HG02884 (cell line): ENCODE results near the gene CC2D2B.
"Not testable (repeated sequence)": the region's sequence is repeated elsewhere in the genome, so short reads cannot be mapped to it uniquely, and the experiment has no call there.

Experiments
- ATAC-seq: cut with Tn5 transposase; IDR thresholded peaks from one replicate; pipeline ENCODE4 v1.9.1; 2021; ENCODE audit warnings: mild to moderate bottlenecking, moderate library complexity; ENCODE audit not compliant: unreplicated experiment

CC2D2B gene, protein sequence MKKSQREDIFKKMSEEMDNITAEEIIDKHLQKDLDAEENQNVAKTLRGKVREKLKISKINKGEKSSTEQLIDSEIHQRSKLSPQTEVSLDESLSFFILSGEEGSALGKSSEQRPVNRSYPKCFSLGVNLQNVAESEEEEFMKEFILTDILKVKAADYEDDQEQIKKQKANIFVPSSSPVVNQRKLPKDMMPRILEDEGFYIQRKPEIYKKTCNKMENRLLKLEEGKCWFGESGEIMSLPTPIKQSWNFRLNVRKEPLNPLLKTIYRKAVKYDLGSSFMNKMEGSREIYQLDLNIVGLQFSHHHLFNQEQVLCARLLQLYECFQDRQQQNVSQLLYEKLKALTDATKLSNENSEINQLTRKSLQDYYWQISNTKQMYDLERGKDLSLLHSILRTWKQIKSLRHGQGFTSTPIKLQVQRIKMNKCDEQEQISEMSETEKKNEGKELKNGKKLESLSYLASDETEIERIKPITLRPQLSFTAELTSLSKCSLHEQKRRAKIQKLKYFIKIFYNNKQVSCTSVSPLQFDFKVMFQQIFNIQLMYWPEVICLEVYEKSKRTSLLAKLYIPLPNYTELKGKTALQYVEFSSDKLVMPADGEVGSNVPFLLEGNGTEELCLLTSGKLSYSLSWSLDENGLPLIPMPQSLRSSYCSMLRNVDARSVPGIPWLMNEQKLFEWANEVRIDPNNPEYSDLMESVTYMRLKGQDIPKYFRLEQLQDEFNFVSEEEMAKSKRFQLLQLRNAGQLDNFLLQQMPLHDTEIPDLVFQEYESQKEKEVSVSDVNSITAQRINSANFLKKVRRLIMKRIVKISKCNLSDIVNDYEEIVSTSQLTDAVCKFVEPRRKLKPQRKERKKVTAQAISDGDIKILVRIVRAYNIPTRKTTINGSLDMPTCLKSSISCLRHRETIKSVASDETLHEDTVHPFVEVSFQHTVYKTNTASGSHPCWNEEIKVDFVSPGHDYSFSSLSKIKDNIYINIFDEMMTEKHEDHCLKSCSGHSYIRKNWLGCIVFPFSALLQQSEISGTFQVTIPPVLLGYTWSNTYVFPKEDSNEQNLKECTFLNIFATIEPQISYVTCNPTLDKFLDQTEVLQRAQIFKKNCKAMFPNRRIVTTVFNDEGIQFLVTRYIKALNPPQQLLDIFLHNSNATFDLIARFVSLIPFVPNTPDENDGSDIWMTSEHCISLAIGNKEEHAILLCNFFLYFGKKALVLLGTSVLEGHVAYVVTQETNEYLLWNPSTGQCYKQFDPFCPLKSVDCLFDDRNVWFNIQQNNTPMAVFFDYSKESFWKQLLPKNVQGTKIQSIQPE (N-terminal part only)

DNA sequence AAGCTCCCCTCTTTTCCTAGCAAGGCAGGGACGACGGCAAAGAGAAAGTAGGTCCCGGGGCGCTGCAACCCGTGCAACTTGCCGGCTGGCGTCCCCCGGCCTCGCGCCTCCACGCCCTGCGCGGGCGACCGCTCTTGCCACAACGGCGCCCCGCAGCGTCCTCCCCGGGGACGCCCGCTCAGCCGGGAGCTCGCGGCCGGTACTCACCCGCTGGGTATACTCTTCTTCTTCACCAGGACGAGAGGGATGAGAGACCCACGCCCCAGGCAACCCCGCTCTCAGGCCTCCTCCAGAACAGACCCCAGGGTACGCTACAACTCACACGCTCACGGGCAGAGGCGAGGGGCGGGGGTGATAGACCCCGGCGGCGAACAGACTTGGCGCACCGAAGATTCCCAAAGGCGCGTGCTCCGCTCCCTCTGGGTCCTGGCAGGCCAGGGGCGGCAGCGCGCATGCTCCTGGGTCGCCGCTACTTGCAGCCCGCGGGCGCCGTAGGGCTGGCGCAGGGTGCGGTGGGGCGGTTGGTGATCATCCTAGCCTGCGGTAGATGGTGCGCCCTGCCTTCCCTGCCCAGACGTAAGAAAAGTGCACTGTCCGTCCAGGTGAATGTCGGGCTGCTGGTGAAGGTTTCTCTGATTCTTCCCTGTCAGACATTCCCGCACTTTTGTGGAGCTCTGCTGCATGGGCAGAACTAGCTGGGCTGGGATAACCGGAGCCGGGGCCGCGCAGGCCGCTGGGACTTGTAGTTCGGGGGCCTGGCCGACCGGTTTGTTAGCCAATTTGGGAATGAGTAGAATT, at the start of gene CC2D2B:
TSS of gene CC2D2B (plus strand) at position 520 of the 798 bp plus-strand sequence. CDS start 3,349 bp downstream, outside the sequence.
- peak; percentile 83 for ATAC-seq

DNA sequence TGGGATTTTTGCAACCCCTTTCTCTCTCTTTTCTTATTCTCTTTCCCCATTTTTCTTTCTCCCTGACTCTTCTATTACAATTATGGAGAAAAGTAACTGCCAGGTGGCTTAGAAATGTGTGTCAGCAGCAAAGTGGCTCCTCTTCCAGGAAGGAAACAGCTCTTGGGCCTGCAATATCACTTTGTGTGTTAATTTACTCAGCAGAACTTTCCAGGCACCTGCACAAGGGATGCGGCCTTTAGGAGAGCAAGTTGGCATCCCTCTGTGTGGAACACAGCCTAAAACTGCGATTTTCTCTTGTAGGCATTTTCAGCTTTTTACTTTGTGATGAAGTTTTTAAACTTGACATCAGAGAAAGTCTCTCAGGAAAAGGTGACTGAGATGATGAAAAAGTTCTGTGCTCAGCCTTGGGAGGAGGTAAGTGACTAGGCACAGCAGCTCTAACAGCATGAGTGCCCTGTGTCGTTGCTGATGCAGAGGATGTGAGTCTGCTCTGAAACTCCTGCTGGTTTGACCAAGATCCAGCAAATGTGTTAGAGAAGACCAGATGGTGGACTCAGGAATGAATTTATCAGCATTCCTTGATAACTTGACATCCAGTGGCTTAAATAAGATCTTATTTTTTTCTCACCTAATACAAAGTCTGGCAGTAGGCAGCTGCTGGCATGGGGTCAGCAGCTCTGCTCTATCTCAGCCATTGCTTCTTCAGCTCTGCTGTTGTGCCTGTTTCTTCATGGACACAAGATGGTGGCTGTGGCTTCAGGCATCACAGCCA, 47.4 kb upstream of the CC2D2B start:
- ATAC-seq: no peak

DNA sequence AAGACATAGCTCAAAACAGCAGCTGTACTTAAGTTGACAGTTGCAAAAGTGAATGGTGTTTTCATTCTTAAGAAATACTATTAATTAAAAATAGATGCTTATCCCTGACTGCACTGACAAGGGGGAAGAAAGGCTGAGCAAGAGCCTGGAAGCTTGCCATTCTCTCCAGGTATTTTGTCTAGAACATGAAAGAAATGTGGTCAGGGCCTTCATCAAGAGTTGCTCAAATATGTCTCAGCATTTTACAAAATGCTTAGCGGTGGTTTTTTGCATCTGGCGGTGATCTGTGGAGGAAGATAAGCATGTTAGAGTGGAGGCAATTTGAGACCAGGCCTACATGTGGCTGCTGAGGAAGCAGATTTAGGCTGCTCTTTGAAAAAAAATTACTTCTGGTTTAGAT, 46.4 kb upstream of the CC2D2B start:
- ATAC-seq: no peak

DNA sequence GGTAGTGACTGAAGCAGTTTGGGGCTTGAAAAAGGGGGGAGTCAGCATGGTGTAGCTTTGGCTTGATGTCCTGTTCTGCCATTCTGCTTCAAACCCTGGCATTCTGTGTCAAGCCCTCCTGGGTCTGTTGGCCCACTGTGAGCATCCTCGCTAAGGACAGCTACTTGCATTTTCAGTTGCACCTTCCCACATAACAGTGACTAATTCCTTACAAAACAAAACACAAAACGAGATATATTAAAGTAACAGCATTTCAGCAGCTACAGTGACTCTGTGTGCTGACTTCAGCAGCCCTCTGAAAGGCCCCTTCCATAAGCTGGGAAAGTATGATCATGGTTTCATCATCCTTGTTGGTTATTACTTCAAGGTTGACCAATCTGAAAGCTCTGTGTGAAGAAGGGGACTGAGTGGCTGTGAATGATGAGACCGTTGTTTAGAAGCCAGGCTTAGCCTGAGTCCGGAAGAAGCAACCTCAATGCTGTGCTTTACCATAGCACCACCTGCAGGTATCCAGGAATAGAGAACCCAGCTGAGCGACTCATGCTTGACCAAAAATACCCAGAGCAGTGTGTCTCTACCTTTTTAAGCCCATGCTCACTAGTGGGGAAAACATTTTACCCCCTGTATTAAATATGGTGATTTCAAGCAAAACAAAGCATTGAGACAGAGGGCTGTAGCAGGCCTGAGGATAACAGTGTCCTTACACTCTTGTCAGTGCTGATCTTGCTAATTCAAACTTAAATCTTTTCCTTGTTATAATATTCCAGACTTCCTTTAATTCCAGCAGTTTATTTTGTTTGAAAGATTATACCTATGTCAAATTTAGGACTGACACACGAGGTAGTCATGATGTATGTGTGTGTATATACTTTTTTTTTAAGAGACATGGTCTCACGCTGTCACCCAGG, 42.6 kb upstream of the CC2D2B start:
- ATAC-seq: peak; percentile 89

DNA sequence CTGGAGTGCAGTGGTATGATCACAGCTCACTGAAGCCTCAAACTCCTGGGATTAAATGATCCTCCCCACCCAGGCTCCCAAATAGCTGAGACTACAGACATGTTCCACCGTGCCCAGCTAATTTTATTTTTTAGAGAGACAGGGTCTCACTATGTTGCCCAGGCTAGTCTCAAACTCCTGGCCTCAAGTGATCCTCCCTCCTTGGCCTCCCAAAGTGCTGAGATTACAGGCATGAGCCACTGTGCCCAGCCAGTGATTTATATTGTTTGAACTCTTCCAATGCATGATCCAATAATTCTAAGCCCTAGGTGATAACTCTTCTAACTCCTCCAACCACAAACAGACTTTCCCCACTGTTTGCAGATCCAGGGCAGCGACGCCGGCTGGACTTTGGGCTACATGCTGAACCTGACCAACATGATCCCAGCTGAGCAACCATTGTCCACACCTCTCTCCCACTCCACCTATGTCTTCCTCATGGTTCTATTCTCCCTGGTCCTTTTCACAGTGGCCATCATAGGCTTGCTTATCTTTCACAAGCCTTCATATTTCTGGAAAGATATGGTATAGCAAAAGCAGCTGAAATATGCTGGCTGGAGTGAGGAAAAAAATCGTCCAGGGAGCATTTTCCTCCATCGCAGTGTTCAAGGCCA, 41.8 kb upstream of the CC2D2B start:
- ATAC-seq: no peak

DNA sequence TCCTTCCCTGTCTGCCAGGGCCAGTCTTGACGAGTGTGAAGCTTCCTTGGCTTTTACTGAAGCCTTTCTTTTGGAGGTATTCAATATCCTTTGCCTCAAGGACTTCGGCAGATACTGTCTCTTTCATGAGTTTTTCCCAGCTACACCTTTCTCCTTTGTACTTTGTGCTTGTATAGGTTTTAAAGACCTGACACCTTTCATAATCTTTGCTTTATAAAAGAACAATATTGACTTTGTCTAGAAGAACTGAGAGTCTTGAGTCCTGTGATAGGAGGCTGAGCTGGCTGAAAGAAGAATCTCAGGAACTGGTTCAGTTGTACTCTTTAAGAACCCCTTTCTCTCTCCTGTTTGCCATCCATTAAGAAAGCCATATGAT, 41.3 kb upstream of the CC2D2B start:
- no peak for ATAC-seq

DNA sequence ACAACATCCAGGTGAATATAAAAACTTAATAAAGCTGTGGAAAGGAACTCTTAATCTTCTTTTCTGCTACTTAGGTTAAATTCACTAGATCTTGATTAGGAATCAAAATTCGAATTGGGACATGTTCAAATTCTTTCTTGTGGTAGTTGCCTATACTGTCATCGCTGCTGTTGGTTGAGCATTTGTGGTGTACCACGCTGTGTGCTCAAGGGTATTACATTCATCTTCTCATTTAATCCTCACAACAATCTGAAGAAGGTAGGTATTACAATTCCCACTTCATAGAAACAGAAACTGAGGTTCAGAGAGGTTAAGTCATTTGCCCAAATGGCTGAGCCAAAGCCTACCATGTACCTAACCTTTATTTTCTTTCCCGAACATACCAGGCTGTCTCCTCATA, 39.9 kb upstream of the CC2D2B start:
- ATAC-seq: no peak

DNA sequence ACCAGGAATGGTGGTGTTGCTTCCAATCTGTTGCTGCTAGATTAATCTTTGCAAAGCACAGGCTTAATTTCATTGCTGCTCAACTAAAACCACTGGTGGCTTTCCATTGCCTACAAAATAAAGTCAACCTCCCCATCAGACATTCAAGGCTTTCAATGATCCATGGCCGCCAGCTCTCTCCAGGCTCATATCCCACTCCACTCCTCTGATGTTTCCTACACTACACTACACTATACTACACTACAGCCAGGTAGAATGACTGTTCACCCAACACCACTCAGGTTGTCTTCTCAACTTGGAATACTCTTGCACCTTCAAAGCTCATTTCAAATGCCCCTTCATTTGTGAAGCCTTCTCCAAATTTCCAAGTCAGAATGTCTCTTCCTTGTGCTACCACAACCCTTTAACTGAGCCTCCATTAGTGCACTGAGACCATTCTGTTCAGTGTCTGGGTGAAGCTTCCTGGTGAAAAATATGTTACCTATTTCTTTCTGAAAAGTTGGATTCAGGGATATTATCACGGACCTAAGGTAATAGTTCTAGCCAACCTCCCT, 35.5 kb upstream of the CC2D2B start:
- no peak for ATAC-seq

DNA sequence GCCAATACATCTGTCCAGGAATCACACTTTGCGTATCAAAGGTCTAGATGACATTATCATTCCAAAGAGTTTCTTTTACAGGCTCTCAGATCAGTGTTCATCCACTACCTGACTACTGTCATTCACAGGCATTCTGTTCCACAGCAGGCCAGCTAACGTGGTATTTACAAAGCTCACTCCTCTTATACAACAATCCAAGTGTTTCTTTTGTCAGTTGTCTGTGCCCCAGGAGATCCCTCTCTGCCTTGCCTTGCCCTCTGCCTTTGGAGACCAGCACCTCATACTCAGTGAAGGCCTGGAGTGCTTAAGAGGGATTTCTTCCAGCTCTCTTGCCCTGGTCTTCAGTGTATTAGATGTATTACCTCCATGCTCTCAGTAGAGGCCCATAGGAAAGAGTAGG, 34.6 kb upstream of the CC2D2B start:
- no peak for ATAC-seq

DNA sequence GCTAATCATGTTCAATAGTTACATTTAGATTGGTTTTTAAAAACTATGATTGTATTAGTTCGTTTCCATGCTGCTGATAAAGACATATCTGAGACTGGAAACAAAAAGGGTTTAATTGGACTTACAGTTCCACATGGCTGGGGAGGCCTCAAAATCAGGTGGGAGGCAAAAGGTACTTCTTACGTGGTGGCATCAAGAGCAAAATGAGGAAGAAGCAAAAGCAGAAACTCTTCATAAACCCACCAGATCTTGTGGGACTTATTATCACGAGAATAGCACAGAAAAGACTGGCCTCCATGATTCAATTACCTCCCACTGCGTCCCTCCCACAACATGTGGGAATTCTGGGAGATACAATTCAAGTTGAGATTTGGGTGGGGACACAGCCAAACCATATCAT, 34.1 kb upstream of the CC2D2B start:
- ATAC-seq: no peak

DNA sequence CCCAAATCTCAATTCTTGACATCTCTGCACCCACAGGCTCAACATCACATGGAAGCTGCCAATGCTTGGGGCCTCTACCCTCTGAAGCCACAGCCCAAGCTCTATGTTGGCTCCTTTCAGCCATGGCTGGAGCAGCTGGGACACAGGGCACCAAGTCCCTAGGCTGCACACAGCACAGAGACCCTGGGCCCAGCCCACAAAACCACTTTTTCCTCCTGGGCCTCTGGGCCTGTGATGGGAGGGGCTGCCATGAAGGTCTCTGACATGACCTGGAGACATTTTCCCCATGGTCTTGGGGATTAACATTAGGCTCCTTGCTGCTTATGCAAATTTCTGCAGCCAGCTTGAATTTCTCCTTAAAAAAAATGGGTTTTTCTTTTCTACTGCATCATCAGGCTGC, 33.0 kb upstream of the CC2D2B start:
- ATAC-seq: not testable (repeated sequence)

DNA sequence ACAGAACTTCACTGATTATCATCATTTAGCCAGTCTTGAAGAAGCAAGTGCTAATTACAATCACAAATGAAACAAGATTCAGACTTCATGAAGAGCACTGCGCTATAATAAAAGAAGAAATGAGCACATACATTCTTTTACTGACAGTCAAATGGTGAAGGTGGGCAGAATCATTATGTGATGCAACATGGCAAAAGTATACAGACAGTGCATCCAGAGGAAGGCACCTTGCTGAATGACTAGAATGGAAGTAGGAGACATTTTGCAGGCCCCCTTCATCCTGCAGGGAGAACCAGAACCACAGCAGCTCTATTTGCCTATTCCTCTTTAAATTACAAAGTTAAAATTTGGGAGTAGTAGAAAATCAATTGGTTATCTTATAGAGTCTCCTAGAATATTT, 31.0 kb upstream of the CC2D2B start:
- ATAC-seq: no peak

DNA sequence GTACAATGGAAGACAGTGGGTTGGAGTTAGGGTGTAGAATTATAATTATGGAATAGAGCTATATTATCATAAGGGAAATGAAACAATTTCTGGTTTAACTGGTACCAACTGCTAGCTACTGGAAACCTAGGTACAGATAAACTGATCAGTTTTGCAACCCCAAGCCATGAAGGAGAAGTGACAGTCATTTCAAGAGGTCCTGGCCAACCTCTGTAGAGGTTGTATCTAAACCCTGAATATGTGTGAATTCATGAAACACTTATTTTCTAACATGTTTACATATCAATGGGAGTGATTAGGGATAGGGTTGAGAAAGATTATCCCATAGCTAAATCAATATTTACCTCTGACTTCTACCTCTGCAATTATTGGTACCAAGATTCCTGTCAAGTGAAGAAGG, 29.9 kb upstream of the CC2D2B start:
- peak; percentile 61 for ATAC-seq

DNA sequence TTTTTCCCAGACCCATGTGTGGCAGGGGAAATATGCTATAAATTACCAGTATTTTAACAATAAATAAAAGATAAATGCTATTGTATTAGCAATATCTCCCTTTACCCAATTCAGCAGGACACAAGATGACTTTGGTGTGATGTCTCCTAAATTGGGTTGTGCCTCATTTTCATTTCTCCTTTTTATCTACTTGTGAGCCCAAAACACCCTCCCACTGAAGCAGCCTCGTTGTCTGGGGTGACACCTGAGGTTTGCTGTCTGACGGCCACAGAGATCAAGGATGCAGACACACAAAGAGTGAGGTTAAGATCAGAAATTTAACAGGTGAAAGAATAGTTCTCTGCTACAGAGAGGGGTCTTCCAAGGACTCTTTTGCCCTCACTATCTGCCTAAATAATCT, 27.1 kb upstream of the CC2D2B start:
- ATAC-seq: peak; percentile 42

DNA sequence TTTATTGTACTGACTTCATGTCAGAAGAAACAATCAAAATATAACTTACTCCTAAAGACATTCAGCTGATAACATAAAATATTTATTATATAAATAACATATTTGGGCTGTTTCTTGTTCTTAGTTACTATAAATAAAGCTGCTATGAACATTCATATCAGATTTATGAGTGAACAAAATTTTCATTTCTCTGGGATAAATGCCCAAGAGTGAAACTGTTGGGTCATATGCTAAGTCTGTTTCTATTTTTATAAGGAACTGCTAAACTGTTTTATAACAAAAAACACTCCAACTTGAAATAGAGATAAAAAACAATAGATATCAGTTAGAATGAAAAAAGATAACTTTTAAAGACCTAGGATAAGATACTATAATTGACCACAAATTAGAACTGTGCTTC, 26.5 kb upstream of the CC2D2B start:
- no peak for ATAC-seq

DNA sequence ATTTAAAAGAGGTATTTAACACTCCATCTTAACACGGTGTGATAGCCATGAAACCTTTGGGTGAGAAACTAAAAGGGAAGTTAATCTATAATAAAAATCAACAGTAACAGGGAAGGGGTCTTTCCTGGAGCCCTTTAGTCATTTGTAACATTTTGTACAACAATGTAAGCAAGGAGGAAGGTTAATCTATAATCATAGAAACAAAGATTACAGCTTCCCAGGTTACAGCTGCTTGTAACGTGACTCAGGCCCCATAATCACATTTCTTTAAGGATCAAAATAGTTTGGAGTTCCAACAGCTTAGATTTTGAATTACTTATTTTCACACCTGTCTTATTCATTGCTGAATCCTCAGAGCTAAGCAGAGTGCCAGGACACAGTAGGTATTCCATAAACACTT, 17.9 kb upstream of the CC2D2B start:
- ATAC-seq: no peak

DNA sequence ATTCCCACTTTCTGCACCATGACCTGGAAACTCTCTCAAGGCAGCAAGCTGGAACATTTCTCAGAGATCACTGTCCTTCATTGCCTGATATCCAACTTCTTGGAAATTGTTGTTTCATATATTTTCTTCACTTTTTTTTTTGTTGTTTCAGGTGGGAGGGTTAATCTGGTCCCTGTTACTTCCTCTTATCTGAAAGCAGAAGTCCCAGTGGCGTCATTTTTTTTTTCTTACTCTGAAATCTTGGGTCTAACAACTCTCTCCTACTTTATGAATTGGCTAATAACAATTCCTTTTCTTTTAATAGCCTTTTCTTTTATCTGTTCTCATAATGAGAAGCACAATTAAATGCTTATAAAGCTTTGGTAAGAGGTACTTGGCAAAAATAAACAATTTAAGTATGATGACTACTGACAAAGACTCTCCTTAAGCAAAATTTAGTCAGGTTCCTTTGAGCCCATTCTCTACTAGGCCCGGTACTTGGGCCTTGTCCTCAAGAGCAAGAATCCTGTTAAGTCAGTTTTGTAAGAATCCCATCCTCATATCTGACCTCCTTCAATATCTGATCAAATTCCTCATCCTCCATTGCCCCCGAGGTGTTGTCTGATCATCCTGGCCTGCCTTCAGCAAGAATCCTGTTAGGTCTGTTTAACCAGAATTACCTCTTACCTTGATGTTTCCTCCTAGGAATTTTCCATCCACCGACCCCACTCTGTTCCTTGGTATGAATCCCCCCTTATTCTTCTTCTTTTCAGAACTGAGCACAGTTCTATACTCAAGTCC, 11.5 kb upstream of the CC2D2B start:
- no peak for ATAC-seq
